Measurements from ENCODE around the gene HS3ST3B1.

The HS3ST3B1 gene

GRCh38 chr17:14300575-14301278, at the start of gene HS3ST3B1:
HS3ST3B1 (plus strand) TSS chr17:14301081; CDS start chr17:14301519, 438 bp downstream.
- DNase-seq, result peak; percentile 96

- DNase-seq, result no peak
Measured at GRCh38 chr17:14261406-14261805, 39.5 kb upstream of the HS3ST3B1 start.

GRCh38 chr17:14268264-14268663, 32.6 kb upstream of the HS3ST3B1 start:
- DNase-seq, result no peak

GRCh38 chr17:14269473-14269872, 31.4 kb upstream of the HS3ST3B1 start:
- no peak for DNase-seq

- DNase-seq, result no peak
Measured at GRCh38 chr17:14270508-14270907, 30.4 kb upstream of the HS3ST3B1 start.

- DNase-seq, result no peak
Measured at GRCh38 chr17:14276535-14277250, 24.2 kb upstream of the HS3ST3B1 start.

GRCh38 chr17:14281530-14281929, 19.4 kb upstream of the HS3ST3B1 start:
- no peak for DNase-seq

- DNase-seq, result no peak
Measured at GRCh38 chr17:14282726-14283125, 18.2 kb upstream of the HS3ST3B1 start.

- DNase-seq, result no peak
Measured at GRCh38 chr17:14289162-14289561, 11.7 kb upstream of the HS3ST3B1 start.

GRCh38 chr17:14294876-14295275, 6.0 kb upstream of the HS3ST3B1 start:
- no peak for DNase-seq

- DNase-seq, result no peak
Measured at GRCh38 chr17:14295676-14296075, 5.2 kb upstream of the HS3ST3B1 start.

- no peak for DNase-seq
Measured at GRCh38 chr17:14296166-14296910, 4.5 kb upstream of the HS3ST3B1 start.

- DNase-seq, result peak; percentile 35
Measured at GRCh38 chr17:14297161-14297851, 3.6 kb upstream of the HS3ST3B1 start.

GRCh38 chr17:14298221-14298946, 2.5 kb upstream of the HS3ST3B1 start:
- DNase-seq, result no peak

- no peak for DNase-seq
Measured at GRCh38 chr17:14298947-14299279, 2.0 kb upstream of the HS3ST3B1 start.

- no peak for DNase-seq
Measured at GRCh38 chr17:14299280-14300141, 1.4 kb upstream of the HS3ST3B1 start.

- no peak for DNase-seq
Measured at GRCh38 chr17:14301279-14302090, 604 bp downstream of the HS3ST3B1 start.

- DNase-seq, result no peak
Measured at GRCh38 chr17:14302091-14302430, 1.2 kb downstream of the HS3ST3B1 start.

GRCh38 chr17:14302431-14303099, 1.7 kb downstream of the HS3ST3B1 start:
- DNase-seq, result peak; percentile 66

Measured in GOT3 (cell line).